ENCODE results near the gene CHRNA3. TPM values are rescaled to one million over a fixed set of nuclear protein-coding genes. Genes with fewer than 3 reads are reported as not detected.

Gene CHRNA3
- total RNA-seq, 1 donor from 2014 or later = not detected

DNA sequence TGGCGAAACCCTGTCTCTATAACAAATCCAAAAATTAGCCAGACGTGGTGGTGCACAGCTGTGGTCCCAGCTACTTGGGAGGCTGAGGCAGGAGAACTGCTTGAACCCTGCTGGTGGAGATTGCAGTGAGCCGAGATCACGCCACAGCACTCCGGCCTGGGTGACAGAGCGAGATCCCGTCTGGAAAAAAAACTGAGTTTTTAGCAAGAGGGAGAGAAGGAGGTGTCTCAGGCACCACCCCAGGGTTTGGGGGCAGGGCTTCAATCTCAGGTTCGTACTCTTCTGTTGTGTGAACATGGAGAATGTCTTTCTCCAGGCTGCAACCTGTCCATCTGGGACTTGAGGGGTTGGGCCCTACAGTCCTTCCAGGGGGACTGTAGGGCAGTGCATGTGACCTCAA, 2.7 kb downstream of the CHRNA3 start:
- Mint-ChIP-seq H3K4me3 (no peak overlapping the region), H3K4me1 (peaks cover 5% of the 10 kb centered on the region), H3K27ac (no peak overlapping the region), H3K36me3 (ENCODE audit: low read depth) (no peaks in the 10 kb centered on the region), H3K27me3 (peaks cover 30% of the 10 kb centered on the region), H3K9me3 (no peaks in the 10 kb centered on the region)
- ChIA-PET POLR2A (no interaction called here), CTCF (interaction anchor here (2.8 kb wide), 1 partner anchor 92 kb away, joined by 11 read pairs; no protein-coding TSS in a partner anchor)
- ATAC-seq (ENCODE audit: low read depth) = no peak
- intact Hi-C loops (cut with micrococcal nuclease) = loop anchor here (1.0 to 10.0 kb wide), 3 partner anchors 91 to 566 kb away; partner anchors contain the start of gene ADAMTS7
- DNase-seq = no peak
- no peak for TF ChIP-seq CTCF (IDR thresholded peaks at IDR 0.05)

- POLR2A ChIA-PET = no interaction called here
- no peak for DNase-seq
- Mint-ChIP-seq H3K27ac (no peak overlapping the region), H3K9me3 (no peaks in the 10 kb centered on the region), H3K27me3 (peaks cover 26% of the 10 kb centered on the region), H3K4me3 (no peak overlapping the region), H3K36me3 (ENCODE audit: low read depth) (no peaks in the 10 kb centered on the region), H3K4me1 (peaks cover 5% of the 10 kb centered on the region)
- CTCF ChIA-PET = interaction anchor here (2.8 kb wide), 1 partner anchor 92 kb away, joined by 11 read pairs; no protein-coding TSS in a partner anchor
- intact Hi-C loops (cut with micrococcal nuclease) = loop anchor here (10.0 kb wide), 1 partner anchor 197 kb away; the partner anchor contains the start of gene ADAMTS7
- no peak for TF ChIP-seq CTCF (IDR thresholded peaks at IDR 0.05)
- no peak for ATAC-seq (ENCODE audit: low read depth)
Observed at GRCh38 chr15:78617516-78617915, 3.3 kb downstream of the CHRNA3 start.

DNA sequence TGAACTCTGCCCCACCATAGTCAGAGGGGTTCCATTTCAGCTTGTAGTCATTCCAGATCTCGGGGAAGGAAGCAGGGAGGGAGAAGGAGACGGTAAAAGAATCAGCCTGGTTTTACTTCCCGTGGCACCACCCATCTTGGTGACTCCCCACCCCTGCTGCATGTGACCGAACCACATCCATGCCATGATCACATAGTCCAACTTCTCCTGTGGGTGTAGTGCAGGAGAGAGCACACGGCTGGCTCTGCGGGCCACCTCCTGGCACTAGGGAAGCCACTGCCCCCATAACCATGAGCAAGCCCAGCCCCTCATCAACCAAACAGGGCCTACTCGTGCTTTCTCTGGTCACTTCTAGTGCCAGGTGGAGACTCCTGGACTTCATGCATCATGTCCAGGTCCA, 3.7 kb downstream of the CHRNA3 start:
- Mint-ChIP-seq H3K27me3 (peaks cover 23% of the 10 kb centered on the region), H3K4me1 (peaks cover 5% of the 10 kb centered on the region), H3K27ac (no peak overlapping the region), H3K4me3 (no peak overlapping the region), H3K9me3 (no peaks in the 10 kb centered on the region), H3K36me3 (ENCODE audit: low read depth) (no peaks in the 10 kb centered on the region)
- TF ChIP-seq CTCF (IDR thresholded peaks at IDR 0.05) = no peak
- DNase-seq (no peak), ATAC-seq (ENCODE audit: low read depth) (no peak)
- intact Hi-C loops (cut with micrococcal nuclease) = loop anchor here (10.0 kb wide), 1 partner anchor 198 kb away; the partner anchor contains the start of gene ADAMTS7
- POLR2A ChIA-PET = no interaction called here
- CTCF ChIA-PET = no interaction called here

DNA sequence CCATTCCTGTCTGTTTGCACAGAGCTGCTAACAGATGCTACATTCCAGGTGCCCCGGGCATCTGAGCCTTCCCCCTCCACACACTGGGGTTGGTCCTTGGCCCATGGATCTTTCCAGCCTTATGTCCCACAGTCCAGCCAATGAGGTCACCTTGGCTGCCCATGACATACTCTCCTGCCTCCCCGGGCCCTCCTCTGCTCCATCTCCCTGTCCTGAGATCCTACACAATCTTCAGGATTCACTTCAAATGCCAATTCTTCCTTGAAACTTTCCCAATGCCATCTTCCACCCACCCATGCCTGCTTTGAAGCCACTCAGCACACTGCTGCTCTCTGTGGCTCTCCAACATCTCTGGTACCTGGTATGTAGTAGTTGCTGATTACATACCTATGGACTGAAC, 4.3 kb downstream of the CHRNA3 start:
- ChIA-PET POLR2A (no interaction called here), CTCF (interaction anchor here (1.5 to 1.7 kb wide), 2 partner anchors 23 to 93 kb away, joined by 3 to 7 read pairs; no protein-coding TSS in a partner anchor)
- intact Hi-C loops (cut with micrococcal nuclease) = loop anchor here (10.0 kb wide), 1 partner anchor 198 kb away; the partner anchor contains the start of gene ADAMTS7

More for the DNA sequence above, 4.3 kb downstream of the CHRNA3 start:
- DNase-seq (no peak), ATAC-seq (ENCODE audit: low read depth) (no peak)
- H3K36me3 Mint-ChIP-seq (ENCODE audit: low read depth) = no peaks in the 10 kb centered on the region
- peaks cover 18% of the 10 kb centered on the region for H3K27me3 Mint-ChIP-seq
- H3K27ac Mint-ChIP-seq = no peak overlapping the region
- H3K4me3 Mint-ChIP-seq = no peak overlapping the region
- no peak for TF ChIP-seq CTCF (IDR thresholded peaks at IDR 0.05)
- H3K4me1 Mint-ChIP-seq = peaks cover 5% of the 10 kb centered on the region
- no peaks in the 10 kb centered on the region for H3K9me3 Mint-ChIP-seq

Measured in activated B cell treated with CpG ODN at 0.5 μM for 24 hours (primary cell).